HCT116 (cell line): ENCODE data around the gene HNRNPA1. TPM values are rescaled to one million over a fixed set of nuclear protein-coding genes. Genes with fewer than 3 reads are reported as not detected.
A peak's percentile ranks its signal among the peaks of the same experiment; 100 is the strongest.

Experiments
- ATAC-seq: fragments of 200-7000 bp; cut with Tn5 transposase; 2 replicates; pipeline ENCODE4 v1.9.1; 2020; ENCODE audit warnings: mild to moderate bottlenecking, moderate library complexity
- BruUV-seq: library from RNA; stranded (reverse); fragments of 400-500 nt; replicated peaks from 2 replicates; lab custom pipeline; 2021; lab: Mats Ljungman, UMichigan
- CTCF ChIA-PET: fragments of 300-600 bp; sonication (Branson Sonifier 250); formaldehyde crosslinking; loops from one replicate; lab custom pipeline; 2021; ENCODE audit warnings: antibody characterized with exemption; lab: Charles Lee
- POLR2A ChIA-PET: fragments of 300-600, 350-600 bp; sonication (Branson Sonifier 250); formaldehyde crosslinking; loops from one replicate; lab custom pipeline; 2021; ENCODE audit warnings: antibody characterized with exemption; lab: Charles Lee
- RAD21 ChIA-PET, 2 experiments: fragments of 300-600 bp; sonication (Branson Sonifier 250); formaldehyde crosslinking; loops; one replicate each; lab custom pipeline; 2023; ENCODE audit warnings: low total read pairs in 2 of 2; ENCODE audit not compliant: uncharacterized antibody in 2 of 2, unreplicated experiment in 2 of 2, low non-redundant PET in 1 of 2; lab: Charles Lee
- DNase-seq: peaks from one replicate; pipeline ENCODE4 v3.0.0-alpha.2; 2010; ENCODE audit warnings: low read depth, low spot score
- H2AFZ ChIP-seq: fragments of 200-600 bp; shearing (Covaris generic), sonication (generic); 2 replicates; pipeline ENCODE4 v1.6.1; 2017; ENCODE audit warnings: low read depth, mixed run types, mixed read lengths, antibody characterized with exemption, low read length; ENCODE audit not compliant: poor library complexity, severe bottlenecking
- H3K27ac ChIP-seq: 2 replicates; pipeline ENCODE4 v1.5.1; 2012; ENCODE audit warnings: low read depth, low read length
- H3K27me3 ChIP-seq: fragments of 200-600 bp; sonication (generic); 2 replicates; pipeline ENCODE4 v1.6.1; 2016; ENCODE audit warnings: mixed run types, low read length, mixed read lengths; ENCODE audit not compliant: insufficient read depth
- H3K36me3 ChIP-seq, 2 experiments: fragments of 200-500 bp in 1 of 2; fragments of 200-600 bp in 1 of 2; sonication (Bioruptor generic) in 1 of 2; sonication (generic) in 1 of 2; 2 replicates each; pipeline versions ENCODE4 v1.5.1 to v1.6.1; 2014 to 2016; ENCODE audit warnings: low read length in 2 of 2, inconsistent platforms in 1 of 2, mixed read lengths in 1 of 2, mixed run types in 1 of 2; ENCODE audit not compliant: insufficient read depth in 2 of 2, control insufficient read depth in 1 of 2
- H3K4me1 ChIP-seq, 2 experiments: fragments of 200-600 bp in 1 of 2; sonication (generic) in 1 of 2; 2 replicates each; pipeline versions ENCODE4 v1.5.1 to v1.6.1; 2012 to 2017; ENCODE audit warnings: low read length in 2 of 2, inconsistent platforms in 1 of 2, mild to moderate bottlenecking in 1 of 2, mixed read lengths in 1 of 2, mixed run types in 1 of 2, moderate library complexity in 1 of 2; ENCODE audit not compliant: insufficient read depth in 2 of 2, control insufficient read depth in 1 of 2
- H3K4me2 ChIP-seq: fragments of 200-600 bp; sonication (generic); 2 replicates; pipeline ENCODE4 v1.6.1; 2017; ENCODE audit warnings: mixed run types, low read length, mixed read lengths
- H3K4me3 ChIP-seq, 2 experiments: fragments of 200-600 bp in 1 of 2; sonication (generic) in 1 of 2; replicated peaks in 1 of 2; 2 replicates each; pipeline ENCODE4 v1.5.1; 2011 to 2016; ENCODE audit warnings: low read length in 2 of 2, control low read depth in 1 of 2, low read depth in 1 of 2, mild to moderate bottlenecking in 1 of 2, mixed read lengths in 1 of 2, mixed run types in 1 of 2
- H3K79me2 ChIP-seq: fragments of 200-600 bp; sonication (generic); 2 replicates; pipeline ENCODE4 v1.6.1; 2017; ENCODE audit warnings: mild to moderate bottlenecking, mixed run types, low read length, moderate library complexity, mixed read lengths; ENCODE audit not compliant: insufficient read depth
- H3K9ac ChIP-seq: fragments of 200-600 bp; sonication (generic); 2 replicates; pipeline ENCODE4 v1.6.1; 2016; ENCODE audit warnings: low read length, mixed read lengths
- H3K9me2 ChIP-seq: fragments of 200-600 bp; sonication (generic), shearing (Covaris generic); 2 replicates; pipeline ENCODE4 v1.6.1; 2017; ENCODE audit warnings: mixed run types, mild to moderate bottlenecking, moderate library complexity; ENCODE audit not compliant: insufficient read depth
- H3K9me3 ChIP-seq, 2 experiments: fragments of 200-500 bp in 1 of 2; fragments of 200-600 bp in 1 of 2; sonication (Bioruptor generic) in 1 of 2; sonication (generic) in 1 of 2; 2 replicates each; pipeline ENCODE4 v1.6.1; 2014 to 2017; ENCODE audit warnings: low read length in 2 of 2, mixed read lengths in 2 of 2, inconsistent platforms in 1 of 2, low read depth in 1 of 2, mild to moderate bottlenecking in 1 of 2, mixed run types in 1 of 2, moderate library complexity in 1 of 2; ENCODE audit not compliant: control insufficient read depth in 1 of 2, insufficient read depth in 1 of 2
- H4K20me1 ChIP-seq: fragments of 200-600 bp; sonication (generic), shearing (Covaris generic); 2 replicates; pipeline ENCODE4 v1.6.1; 2017; ENCODE audit warnings: mixed run types, mild to moderate bottlenecking, moderate library complexity; ENCODE audit not compliant: insufficient read depth
- CBX3 ChIP-seq: IDR thresholded peaks from 2 replicates; pipeline ENCODE4 v1.6.1; 2012; ENCODE audit warnings: low read depth
- CEBPB ChIP-seq: IDR thresholded peaks from 2 replicates; pipeline ENCODE4 v1.6.1; 2012; ENCODE audit warnings: low read depth
- EZH2 ChIP-seq: fragments of 200-600 bp; sonication (generic); IDR thresholded peaks from 2 replicates; pipeline ENCODE4 v1.6.1; 2017; ENCODE audit warnings: antibody characterized with exemption, mixed run types
- FOSL1 ChIP-seq: IDR thresholded peaks from 2 replicates; pipeline ENCODE4 v1.6.1; 2012; ENCODE audit warnings: low read depth
- JUND ChIP-seq: IDR thresholded peaks from 2 replicates; pipeline ENCODE4 v1.6.1; 2012
- POLR2A ChIP-seq: IDR thresholded peaks from 2 replicates; pipeline ENCODE4 v1.7.0; 2011; ENCODE audit warnings: borderline replicate concordance; ENCODE audit not compliant: insufficient read depth, insufficient read length; ENCODE audit errors: extremely low read depth
- POLR2AphosphoS5 ChIP-seq: IDR thresholded peaks from 2 replicates; pipeline ENCODE4 v1.6.1; 2011; ENCODE audit warnings: mild to moderate bottlenecking, low read depth, low read length, moderate library complexity
- SIN3A ChIP-seq: IDR thresholded peaks from 2 replicates; pipeline ENCODE4 v1.6.1; 2012; ENCODE audit warnings: low read depth
- SP1 ChIP-seq: IDR thresholded peaks from 2 replicates; pipeline ENCODE4 v1.6.1; 2012; ENCODE audit warnings: low read depth
- SRF ChIP-seq: IDR thresholded peaks from 2 replicates; pipeline ENCODE4 v1.6.1; 2012; ENCODE audit warnings: low read depth
- TCF7L2 ChIP-seq: IDR thresholded peaks from 2 replicates; pipeline ENCODE4 v1.7.0; 2011; ENCODE audit warnings: borderline replicate concordance, inconsistent platforms; ENCODE audit not compliant: insufficient read depth, insufficient read length; ENCODE audit errors: extremely low read depth
- ZFX ChIP-seq: fragments of 450-650 bp; IDR thresholded peaks from 2 replicates; pipeline ENCODE4 v1.6.1; 2017
- ZNF274 ChIP-seq: fragments of 200-500 bp; sonication (Bioruptor generic); IDR thresholded peaks from 2 replicates; pipeline ENCODE4 v1.6.1; 2014; ENCODE audit warnings: mild to moderate bottlenecking, low read depth, low read length, inconsistent platforms
- intact Hi-C: fragments of 100-400 bp; cut with micrococcal nuclease; formaldehyde crosslinking; loops from 2 replicates; pipeline ENCODE4 v1.10.0; 2022
- total RNA-seq: library from RNA; stranded (reverse); gene quantifications from one replicate; pipeline ENCODE4 v1.2.1, GENCODE V29; 2021; ENCODE audit not compliant: unreplicated experiment
- TF ChIP-seq, protein P1 (sequence below): IDR thresholded peaks from 2 replicates; pipeline ENCODE4 v1.6.1; 2012
- TF ChIP-seq, protein P2 (sequence below): IDR thresholded peaks from 2 replicates; pipeline ENCODE4 v1.6.1; 2011; ENCODE audit warnings: mild to moderate bottlenecking, low read length, moderate library complexity; ENCODE audit not compliant: insufficient replicate concordance; ENCODE audit errors: extremely low read depth
- TF ChIP-seq, protein P3 (sequence below): IDR thresholded peaks from 2 replicates; pipeline ENCODE4 v1.6.1; 2012
- TF ChIP-seq, protein P4 (sequence below), 3 experiments: fragments of 200-600 bp in 1 of 3; sonication (generic) in 1 of 3; IDR thresholded peaks in 2 of 3; conservative IDR thresholded peaks in 1 of 3; 2 replicates each; pipeline ENCODE4 v1.5.1; 2012 to 2017; ENCODE audit warnings: low read depth in 2 of 3, low read length in 2 of 3, antibody characterized with exemption in 1 of 3, borderline replicate concordance in 1 of 3, control low read depth in 1 of 3, mild to moderate bottlenecking in 1 of 3, mixed read lengths in 1 of 3, mixed run types in 1 of 3, moderate library complexity in 1 of 3; ENCODE audit not compliant: insufficient read depth in 1 of 3

The HNRNPA1 gene
- total RNA-seq, 1 experiment from 2014 or later = 1,878 TPM

DNA sequence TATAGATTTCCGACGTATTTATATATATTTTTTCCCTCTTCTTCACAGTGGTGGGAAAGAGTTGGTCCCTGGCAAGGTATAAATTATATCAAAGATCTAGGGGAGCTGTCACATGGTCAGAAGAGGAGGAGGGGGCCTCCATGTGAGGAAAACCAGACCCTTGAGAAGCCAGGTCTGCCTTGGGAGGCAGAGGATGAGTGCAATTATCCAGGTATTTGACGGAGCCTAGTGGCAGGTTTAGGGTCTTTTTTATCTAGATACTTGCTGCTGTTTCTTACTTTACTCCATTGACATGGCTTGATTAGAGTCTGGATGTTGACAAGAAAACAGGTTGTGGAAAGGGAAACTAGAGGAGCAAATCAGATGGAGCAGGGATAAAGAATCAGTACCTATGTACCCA, 49.9 kb downstream of the HNRNPA1 start:
- no peak for ATAC-seq
- no peak for DNase-seq
- Histone ChIP-seq H2AFZ (no peak overlapping the region), H3K27ac (no peak overlapping the region), H3K79me2 (peaks cover 94% of the 10 kb centered on the region), H3K27me3 (no peaks in the 10 kb centered on the region), H3K9me3 (no peaks in the 10 kb centered on the region), H3K9ac (peak overlapping the region; percentile 68; the same call in 1 of the 2 replicates), H3K4me2 (peak overlapping the region; percentile 80), H3K36me3 (peaks cover 6 to 12% of the 10 kb centered on the region in 2 experiments; a peak in 3 of 4 replicates), H3K4me1 (peaks cover 45 to 61% of the 10 kb centered on the region in 2 experiments), H3K4me3 (no peak overlapping the region)
- no TSS peak for BruUV-seq
- CTCF ChIA-PET = no interaction called here
- intact Hi-C loops = no loop called here
- POLR2A ChIA-PET = no interaction called here
- RAD21 ChIA-PET = no interaction called here
- TF ChIP-seq, protein P1, sequence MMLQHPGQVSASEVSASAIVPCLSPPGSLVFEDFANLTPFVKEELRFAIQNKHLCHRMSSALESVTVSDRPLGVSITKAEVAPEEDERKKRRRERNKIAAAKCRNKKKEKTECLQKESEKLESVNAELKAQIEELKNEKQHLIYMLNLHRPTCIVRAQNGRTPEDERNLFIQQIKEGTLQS = no peak
- no peak for TF ChIP-seq SIN3A
- TF ChIP-seq, all 23 proteins: peak for 0
- Histone ChIP-seq H3K9me2 (no peaks in the 10 kb centered on the region), H4K20me1 (0 out of 2 replicates have a peak, but pooled peaks cover 3% of the 10 kb centered on the region)

DNA sequence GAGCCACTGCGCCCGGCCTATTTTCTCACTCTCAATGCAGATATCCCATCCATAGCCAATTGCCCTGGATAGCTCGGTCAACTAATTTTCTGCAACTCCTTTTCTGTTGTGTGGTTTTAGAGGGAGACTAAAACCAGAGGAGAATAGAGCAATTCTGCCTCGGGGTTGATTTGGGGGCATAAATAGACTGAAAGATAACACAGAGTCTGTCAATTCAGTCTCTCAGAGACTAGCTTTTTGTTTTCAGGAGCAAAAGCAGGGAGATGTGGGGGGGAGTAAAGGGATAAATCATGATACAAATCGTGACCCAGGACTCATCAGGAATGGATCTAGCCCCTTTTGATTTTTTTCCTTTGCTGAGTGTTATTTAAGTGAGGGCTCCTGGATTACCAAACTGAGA, 50.9 kb downstream of the HNRNPA1 start:
- Histone ChIP-seq H3K9ac (no peak overlapping the region), H3K9me3 (no peaks in the 10 kb centered on the region), H3K4me1 (peaks cover 45 to 59% of the 10 kb centered on the region in 2 experiments), H3K27ac (no peak overlapping the region), H3K9me2 (no peaks in the 10 kb centered on the region), H3K79me2 (peaks cover 96% of the 10 kb centered on the region), H3K36me3 (peaks cover 6 to 12% of the 10 kb centered on the region in 2 experiments; a peak in 3 of 4 replicates), H3K4me3 (no peak overlapping the region), H3K4me2 (no peak overlapping the region), H3K27me3 (no peaks in the 10 kb centered on the region), H4K20me1 (0 out of 2 replicates have a peak, but pooled peaks cover 3% of the 10 kb centered on the region), H2AFZ (no peak overlapping the region)
- BruUV-seq = no TSS peak
- ATAC-seq (no peak), DNase-seq (no peak)
- TF ChIP-seq, protein P2, sequence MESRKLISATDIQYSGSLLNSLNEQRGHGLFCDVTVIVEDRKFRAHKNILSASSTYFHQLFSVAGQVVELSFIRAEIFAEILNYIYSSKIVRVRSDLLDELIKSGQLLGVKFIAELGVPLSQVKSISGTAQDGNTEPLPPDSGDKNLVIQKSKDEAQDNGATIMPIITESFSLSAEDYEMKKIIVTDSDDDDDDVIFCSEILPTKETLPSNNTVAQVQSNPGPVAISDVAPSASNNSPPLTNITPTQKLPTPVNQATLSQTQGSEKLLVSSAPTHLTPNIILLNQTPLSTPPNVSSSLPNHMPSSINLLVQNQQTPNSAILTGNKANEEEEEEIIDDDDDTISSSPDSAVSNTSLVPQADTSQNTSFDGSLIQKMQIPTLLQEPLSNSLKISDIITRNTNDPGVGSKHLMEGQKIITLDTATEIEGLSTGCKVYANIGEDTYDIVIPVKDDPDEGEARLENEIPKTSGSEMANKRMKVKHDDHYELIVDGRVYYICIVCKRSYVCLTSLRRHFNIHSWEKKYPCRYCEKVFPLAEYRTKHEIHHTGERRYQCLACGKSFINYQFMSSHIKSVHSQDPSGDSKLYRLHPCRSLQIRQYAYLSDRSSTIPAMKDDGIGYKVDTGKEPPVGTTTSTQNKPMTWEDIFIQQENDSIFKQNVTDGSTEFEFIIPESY = no peak
- TF ChIP-seq, protein P1 = no peak
- TF ChIP-seq CEBPB (no peak), POLR2A (no peak), SRF (no peak), ZFX (no peak), CBX3 (no peak), POLR2AphosphoS5 (no peak), JUND (no peak), SP1 (no peak), SIN3A (no peak), TCF7L2 (no peak), FOSL1 (no peak), ZNF274 (no peak), EZH2 (no peak)
- TF ChIP-seq, protein P3, sequence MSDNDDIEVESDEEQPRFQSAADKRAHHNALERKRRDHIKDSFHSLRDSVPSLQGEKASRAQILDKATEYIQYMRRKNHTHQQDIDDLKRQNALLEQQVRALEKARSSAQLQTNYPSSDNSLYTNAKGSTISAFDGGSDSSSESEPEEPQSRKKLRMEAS = no peak
- TF ChIP-seq, protein P4, sequence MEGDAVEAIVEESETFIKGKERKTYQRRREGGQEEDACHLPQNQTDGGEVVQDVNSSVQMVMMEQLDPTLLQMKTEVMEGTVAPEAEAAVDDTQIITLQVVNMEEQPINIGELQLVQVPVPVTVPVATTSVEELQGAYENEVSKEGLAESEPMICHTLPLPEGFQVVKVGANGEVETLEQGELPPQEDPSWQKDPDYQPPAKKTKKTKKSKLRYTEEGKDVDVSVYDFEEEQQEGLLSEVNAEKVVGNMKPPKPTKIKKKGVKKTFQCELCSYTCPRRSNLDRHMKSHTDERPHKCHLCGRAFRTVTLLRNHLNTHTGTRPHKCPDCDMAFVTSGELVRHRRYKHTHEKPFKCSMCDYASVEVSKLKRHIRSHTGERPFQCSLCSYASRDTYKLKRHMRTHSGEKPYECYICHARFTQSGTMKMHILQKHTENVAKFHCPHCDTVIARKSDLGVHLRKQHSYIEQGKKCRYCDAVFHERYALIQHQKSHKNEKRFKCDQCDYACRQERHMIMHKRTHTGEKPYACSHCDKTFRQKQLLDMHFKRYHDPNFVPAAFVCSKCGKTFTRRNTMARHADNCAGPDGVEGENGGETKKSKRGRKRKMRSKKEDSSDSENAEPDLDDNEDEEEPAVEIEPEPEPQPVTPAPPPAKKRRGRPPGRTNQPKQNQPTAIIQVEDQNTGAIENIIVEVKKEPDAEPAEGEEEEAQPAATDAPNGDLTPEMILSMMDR (IDR thresholded peaks at IDR 0.05 in 2 of 3, conservative IDR thresholded peaks at IDR 0.05 in 1 of 3; ENCODE audit: borderline replicate concordance in 1 of 3, insufficient read depth in 1 of 3, low read depth in 2 of 3, low read length in 2 of 3) = no peak
- CTCF ChIA-PET = no interaction called here
- POLR2A ChIA-PET = no interaction called here
- intact Hi-C loops = no loop called here
- RAD21 ChIA-PET = no interaction called here
